ENCODE results near the gene EVX1. TPM values are rescaled to one million over a fixed set of nuclear protein-coding genes. Genes with fewer than 3 reads are reported as not detected.

EVX1 gene
- total and polyA plus RNA-seq, 12 donors, result 0.64 to 8.7 (median 1.1) TPM; not detected in 2

DNA sequence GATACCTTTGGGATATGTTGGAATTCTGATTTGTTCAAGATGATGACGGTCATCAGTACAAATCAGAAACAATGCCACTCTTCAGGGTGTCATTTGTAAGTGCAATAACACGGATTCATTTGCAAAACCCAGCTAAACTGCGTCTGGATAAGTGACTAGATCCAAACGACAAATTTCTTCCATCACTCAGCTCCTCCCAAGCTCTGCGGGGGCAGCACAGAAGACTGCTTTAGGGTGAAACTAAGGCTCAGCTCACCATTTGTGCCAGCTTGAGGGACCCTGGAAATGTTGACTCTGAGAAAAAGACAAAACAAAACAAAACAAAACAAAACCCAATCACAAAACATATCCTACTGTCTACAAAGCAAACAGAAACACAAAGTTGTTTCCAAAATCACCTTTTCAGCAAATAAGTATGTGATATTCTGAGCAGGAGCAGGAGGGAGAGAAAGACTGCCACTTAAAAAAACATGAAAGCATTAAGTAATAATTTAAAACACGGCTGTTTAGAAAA lies 8.0 kb downstream of the EVX1 start:
- peaks cover 70% of the 10 kb centered on the region for H3K27me3 ChIP-seq
- intact Hi-C loops (cut with DNase I), result no loop called here

GRCh38 chr7:27251136-27251651 lies 8.6 kb downstream of the EVX1 start:
- Histone ChIP-seq H3K9me3 (replicated peaks in 1 of 3) (no peaks in the 10 kb centered on the region), H3K27ac (no peak overlapping the region), H3K4me3 (no peak overlapping the region), H3K36me3 (replicated peaks in 1 of 2) (no peaks in the 10 kb centered on the region), H3K27me3 (peaks cover 64% of the 10 kb centered on the region), H3K4me1 (replicated peaks in 1 of 2) (peaks cover 0 to under 1% of the 10 kb centered on the region in 2 donors)
- TF ChIP-seq, protein P1, sequence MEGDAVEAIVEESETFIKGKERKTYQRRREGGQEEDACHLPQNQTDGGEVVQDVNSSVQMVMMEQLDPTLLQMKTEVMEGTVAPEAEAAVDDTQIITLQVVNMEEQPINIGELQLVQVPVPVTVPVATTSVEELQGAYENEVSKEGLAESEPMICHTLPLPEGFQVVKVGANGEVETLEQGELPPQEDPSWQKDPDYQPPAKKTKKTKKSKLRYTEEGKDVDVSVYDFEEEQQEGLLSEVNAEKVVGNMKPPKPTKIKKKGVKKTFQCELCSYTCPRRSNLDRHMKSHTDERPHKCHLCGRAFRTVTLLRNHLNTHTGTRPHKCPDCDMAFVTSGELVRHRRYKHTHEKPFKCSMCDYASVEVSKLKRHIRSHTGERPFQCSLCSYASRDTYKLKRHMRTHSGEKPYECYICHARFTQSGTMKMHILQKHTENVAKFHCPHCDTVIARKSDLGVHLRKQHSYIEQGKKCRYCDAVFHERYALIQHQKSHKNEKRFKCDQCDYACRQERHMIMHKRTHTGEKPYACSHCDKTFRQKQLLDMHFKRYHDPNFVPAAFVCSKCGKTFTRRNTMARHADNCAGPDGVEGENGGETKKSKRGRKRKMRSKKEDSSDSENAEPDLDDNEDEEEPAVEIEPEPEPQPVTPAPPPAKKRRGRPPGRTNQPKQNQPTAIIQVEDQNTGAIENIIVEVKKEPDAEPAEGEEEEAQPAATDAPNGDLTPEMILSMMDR (IDR thresholded peaks at IDR 0.05), result no peak
- WGBS, 4 donors, result 33 to 38% (median 36%) methylated on average over 16 to 29 of the region's 29 CpGs
- no peak for DNase-seq
- intact Hi-C loops (cut with DNase I), result no loop called here

More for the DNA sequence above, 8.0 kb downstream of the EVX1 start:
- H3K4me1 ChIP-seq (replicated peaks in 1 of 2), result peaks cover 3 to 6% of the 10 kb centered on the region in 2 donors
- no peaks in the 10 kb centered on the region for H3K9me3 ChIP-seq (replicated peaks in 1 of 3)
- 47 to 54% (median 50%) methylated on average over 6 of the region's 6 CpGs for WGBS, 4 donors
- TF ChIP-seq POLR2A (IDR thresholded peaks at IDR 0.05), result no peak
- TF ChIP-seq, protein P1 (IDR thresholded peaks at IDR 0.05), result no peak
- DNase-seq, result no peak
- no peak overlapping the region for H3K27ac ChIP-seq
- no peak overlapping the region for H3K4me3 ChIP-seq
- no peaks in the 10 kb centered on the region for H3K36me3 ChIP-seq (replicated peaks in 1 of 2)

- intact Hi-C loops (cut with DNase I), result no loop called here
- DNase-seq, result no peak
- 28 to 38% (median 33%) methylated on average over 32 to 72 of the region's 72 CpGs for WGBS, 4 donors
- no peak overlapping the region for H3K4me3 ChIP-seq
- no peak overlapping the region for H3K27ac ChIP-seq
- no peaks in the 10 kb centered on the region for H3K9me3 ChIP-seq (replicated peaks in 1 of 3)
- TF ChIP-seq, protein P1 (IDR thresholded peaks at IDR 0.05), result no peak
- TF ChIP-seq POLR2A (IDR thresholded peaks at IDR 0.05), result no peak
- peaks cover 57% of the 10 kb centered on the region for H3K27me3 ChIP-seq
- no peaks in the 10 kb centered on the region for H3K36me3 ChIP-seq (replicated peaks in 1 of 2)
- no peaks in the 10 kb centered on the region for H3K4me1 ChIP-seq (replicated peaks in 1 of 2)
These were observed 9.3 kb downstream of the EVX1 start for GRCh38 chr7:27251652-27252590.

DNA sequence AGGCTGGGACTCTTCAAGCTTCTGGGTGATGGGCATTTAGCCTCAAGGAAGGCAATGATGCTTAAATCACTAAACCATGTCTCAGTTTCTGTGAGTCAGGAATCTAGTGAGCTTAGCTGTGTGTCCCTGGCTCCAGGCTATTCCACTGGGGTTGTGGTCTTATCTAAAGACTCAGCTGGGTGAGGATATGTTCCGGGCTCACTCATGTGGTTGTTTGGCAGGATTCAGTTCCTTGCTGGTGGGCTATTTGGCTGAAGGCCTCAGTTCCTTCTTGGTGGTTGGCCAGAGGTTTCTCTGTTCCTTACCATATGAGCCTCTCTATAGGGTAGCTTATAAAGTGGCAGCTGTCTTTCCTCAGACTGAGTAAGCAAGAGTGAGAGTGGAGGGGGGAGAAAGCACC lies 12.0 kb downstream of the EVX1 start:
- intact Hi-C loops (cut with DNase I), result no loop called here
- Histone ChIP-seq H3K4me1 (replicated peaks in 1 of 2) (no peaks in the 10 kb centered on the region), H3K27me3 (peaks cover 31% of the 10 kb centered on the region), H3K36me3 (replicated peaks in 1 of 2) (no peaks in the 10 kb centered on the region), H3K9me3 (replicated peaks in 1 of 3) (no peaks in the 10 kb centered on the region), H3K27ac (no peak overlapping the region), H3K4me3 (no peak overlapping the region)
- DNase-seq, result peak in 1 of 7 donors; percentile 1
- 81 to 100% (median 86%) methylated on average over 1 of the region's 1 CpG for WGBS, 4 donors
- TF ChIP-seq POLR2A (IDR thresholded peaks at IDR 0.05), result no peak
- TF ChIP-seq, protein P1 (IDR thresholded peaks at IDR 0.05), result no peak
